ENCODE data around the gene TMEM26.

The TMEM26 gene

DNA sequence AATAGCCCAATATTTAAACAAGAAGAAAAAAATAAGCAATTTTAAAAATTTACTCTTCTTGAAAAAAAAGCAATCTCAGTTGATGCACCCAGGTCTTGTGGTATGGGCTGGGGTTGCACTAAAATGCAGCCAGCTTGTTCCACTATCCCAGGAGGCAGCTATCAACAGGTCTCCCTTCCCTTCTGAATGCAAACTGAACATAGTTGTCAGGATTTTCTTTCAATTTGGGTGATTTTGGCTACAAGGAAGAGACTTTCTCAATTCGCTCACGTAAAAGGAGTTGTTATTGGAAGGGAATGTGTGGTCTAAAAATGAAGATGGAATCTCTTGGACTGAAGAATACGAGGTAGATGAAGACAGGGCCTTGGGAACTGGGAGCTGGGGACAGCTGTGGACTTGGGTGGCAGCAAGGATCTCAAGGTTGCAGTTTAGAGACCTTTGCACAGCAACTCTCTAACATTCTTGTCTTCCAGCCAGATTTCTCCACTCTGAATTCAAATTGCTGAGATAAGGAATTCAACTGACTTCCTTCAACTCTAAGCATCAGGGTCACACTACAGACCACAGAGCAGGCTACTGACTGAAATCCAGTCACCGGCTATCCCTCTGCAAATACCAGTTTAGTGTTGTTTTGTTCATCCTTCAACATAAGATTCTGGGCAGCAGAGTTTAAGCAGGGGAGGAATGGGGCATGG, 3.1 kb upstream of the TMEM26 start:
- DNase-seq: no peak

GRCh38 chr10:61455656-61456055, 2.5 kb upstream of the TMEM26 start:
- no peak for DNase-seq

DNA sequence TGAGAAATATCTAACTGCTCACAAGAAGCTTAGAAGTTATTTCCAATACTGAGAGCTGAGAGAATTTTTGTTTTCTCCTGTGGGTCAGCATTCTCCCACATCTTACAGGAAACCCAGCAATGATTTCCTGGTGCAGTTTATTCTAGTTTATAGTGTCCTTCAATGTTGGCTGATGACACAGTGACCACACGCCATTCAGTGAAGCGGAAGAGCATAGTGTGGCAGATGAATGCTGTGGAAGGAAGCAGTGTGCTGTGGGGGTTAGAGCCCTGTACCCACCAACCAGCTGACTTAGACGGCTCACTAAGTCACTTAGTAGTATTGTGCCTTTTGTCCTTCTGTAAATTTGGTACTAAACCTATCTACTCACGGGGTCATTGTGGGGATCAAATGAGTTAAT, 1.4 kb upstream of the TMEM26 start:
- no peak for DNase-seq

DNA sequence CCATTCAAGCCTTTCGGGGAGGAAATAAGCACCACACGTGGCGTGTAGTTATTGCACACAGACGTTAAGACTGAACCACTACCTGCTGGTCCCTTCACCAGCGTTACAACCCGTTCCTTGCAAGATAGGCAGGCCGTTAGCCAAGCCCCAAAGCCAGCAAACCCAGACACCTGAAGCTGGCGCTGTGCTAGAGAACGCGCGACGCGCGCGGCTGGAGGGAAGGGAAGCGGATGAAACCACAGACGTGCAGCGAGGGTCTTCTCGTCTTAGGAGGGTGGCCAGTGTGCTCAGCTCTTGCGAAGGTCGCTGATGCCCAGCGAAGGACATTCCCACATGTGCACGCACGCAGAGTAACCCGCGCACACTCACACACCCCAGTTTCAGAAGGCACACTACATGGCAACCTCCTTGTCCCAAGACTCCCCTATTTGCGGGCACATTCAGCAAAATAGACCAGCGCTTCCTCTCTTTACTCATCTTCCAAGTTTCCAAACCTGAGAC, 980 bp downstream of the TMEM26 start:
- DNase-seq: no peak

DNA sequence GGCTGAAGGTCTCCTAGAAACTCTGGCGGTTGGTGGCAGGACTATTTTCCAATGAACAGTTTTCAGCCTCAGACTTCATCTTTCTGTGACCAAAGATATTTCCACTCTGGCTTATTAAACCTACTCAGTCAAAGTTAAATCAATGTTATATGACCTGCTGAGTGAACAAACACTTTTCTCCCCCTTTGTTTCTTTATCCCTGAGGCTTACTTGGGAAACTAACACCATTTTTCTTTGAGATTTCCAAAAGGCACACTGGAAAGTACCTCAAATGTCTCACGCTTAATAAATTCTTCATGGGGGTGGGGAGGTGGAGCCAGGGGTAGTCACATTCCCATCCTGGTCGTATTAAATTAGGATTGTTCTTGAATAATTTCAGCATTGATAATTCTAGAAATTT, 1.8 kb downstream of the TMEM26 start:
- no peak for DNase-seq

DNA sequence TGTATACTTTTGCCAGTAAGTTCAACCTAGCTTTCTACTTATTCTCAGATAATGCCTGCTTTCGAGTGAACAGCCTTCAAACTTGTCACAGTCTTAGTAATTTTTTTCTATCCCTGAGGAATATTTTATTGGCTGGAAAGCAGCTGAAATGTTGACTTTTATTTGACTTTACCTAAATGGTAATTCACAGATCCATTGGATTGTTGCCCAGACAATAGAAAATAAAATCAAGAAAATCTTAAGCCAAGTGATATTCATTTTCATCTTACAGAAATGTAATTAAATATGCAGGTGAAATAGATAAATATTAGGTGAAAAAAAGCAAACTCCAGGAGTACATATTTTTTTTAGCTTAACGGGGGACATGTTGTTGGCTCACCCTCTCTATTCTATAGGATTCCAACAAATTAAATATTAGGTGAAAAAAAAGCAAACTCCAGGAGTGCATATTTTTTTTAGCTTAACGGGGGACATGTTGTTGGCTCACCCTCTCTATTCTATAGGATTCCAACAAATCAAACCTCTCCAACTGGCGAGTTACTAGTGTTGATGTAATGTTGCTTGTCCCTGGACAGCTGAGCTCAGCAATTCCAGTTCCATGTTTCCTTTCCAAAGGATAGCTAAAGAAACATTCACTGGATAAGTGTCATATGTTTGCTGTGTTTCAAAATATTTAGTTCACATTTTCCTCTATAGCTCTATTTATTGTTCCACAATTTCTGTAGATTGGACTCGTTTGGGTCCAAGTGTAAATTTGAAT, 4.2 kb downstream of the TMEM26 start:
- no peak for DNase-seq

DNA sequence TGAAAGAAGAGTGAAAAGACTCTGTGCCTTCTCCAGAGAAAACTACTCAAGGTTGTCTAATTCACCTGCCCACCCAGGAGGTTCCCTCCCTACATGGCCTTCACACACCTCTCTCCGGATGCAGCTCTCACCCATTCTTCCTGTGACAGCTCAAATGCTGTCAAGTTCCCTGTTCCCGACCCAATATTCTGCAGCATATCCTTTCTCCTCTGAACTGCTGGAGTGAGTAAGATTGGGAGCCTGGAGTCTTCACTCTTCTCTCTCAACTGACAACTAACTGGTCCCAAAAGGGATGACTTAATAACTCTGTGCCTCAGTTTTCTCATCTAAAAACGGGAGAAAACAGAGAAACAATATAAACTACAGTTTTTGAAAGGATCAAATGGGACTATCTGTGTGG, 5.1 kb downstream of the TMEM26 start:
- DNase-seq: no peak

- DNase-seq: no peak
These were observed 14.0 kb downstream of the TMEM26 start for GRCh38 chr10:61439058-61439609.

- DNase-seq: no peak
These were observed 14.8 kb downstream of the TMEM26 start for GRCh38 chr10:61438141-61438988.

DNA sequence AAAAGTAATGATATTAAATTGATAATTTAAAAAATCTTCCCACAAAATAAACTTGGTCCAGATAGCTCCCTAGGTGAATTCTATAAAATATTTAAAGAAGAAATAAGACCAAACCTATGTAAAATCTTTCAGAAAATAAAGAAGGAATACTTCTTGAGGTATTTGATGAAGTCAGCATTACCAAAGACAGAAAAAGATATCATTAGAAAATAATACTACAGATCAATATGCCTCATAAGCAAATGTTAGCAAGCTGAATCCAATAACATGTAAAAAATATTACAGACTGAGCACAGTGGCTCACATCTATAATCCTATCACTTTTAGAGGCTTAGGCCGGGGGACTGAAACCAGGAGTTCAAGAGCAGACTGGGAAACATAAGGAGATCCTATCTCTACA, 30.0 kb downstream of the TMEM26 start:
- no peak for DNase-seq

DNA sequence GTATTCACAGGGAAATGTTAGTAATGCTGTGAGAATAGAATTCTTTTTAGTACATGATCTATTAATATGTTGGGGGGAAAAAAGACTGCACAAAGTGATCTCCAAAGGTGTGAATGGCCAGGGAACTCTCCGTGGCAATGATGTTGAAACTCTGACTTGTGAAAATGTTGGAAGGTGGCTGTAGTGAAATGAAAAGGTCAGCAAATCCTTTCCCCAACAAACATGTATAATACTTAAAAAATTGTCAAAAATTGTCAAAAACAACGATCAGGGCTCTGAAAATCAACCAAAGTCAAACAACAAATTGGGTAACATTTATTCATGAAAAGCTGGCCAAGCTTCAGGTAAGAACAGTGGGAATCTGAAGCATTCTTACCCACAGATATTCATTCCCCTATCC, 35.5 kb downstream of the TMEM26 start:
- DNase-seq: no peak

DNA sequence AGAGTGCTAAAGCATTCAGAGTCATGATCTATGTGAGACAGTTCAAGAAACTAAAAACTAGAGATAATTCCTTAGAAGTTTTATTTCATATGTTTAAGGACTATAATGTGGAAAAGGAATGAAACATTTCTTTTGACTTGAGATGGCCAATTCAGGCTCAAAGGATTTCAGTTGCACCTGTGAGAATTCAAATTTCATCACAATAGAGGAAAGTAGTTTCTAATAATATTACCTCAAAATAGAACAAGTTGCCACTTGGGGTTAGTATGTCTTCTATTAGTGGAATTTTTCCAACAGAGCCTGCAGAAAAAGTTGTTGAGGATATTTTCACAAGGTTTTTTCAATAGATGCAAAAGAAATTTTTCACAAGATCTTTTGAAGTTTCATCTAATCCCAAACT, 37.4 kb downstream of the TMEM26 start:
- DNase-seq: no peak

DNA sequence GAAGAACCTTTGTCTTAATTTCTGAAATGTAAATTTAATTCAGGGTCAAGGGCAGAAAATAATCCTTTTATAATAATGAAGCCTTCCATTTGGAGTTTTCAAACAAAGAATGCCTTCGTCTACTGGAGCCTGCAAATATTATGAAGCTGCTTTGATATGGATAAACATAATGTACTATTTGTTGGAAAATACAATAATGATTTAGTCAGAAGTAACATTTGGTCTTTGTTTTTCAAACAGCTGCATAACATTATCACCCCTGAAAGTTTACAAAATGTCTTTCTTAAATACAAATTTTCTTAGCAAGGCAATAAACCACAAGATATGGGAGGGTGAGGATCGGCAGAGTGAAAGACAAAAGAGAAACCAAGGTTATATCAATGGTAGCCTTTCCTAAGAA, 41.5 kb downstream of the TMEM26 start:
- no peak for DNase-seq

DNA sequence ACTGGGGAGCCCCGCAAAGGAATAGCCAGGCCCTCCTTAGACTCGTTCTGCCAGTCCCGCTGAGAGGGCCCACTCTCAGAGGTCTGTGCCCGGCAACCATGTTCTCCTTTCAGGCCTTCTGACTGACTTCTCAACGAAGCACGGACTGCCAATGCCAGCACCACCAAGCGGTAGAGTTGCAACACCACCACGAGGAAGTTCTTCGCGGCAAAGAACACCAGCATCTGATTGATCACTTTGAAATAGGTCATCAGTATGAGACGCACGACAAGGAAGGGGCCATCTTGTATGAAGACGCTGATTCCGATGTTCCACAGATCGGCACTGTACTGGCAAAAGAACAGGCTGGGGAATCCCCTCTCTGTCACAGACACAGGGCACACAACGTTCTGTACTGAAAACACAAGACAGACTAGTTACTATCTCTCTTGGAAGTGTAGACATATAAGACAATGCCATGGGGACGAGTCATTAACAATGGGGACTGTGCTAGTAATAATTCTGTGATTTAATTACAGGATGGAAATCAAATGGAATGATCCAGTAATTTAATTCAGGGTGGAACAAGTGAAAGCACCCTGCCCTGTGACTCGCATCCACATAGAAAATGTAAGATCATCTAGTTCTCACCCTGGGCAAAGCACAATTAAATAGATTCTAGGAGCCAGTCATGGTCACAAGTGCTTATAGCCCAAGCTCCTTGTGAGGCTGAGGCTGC, 42.7 kb downstream of the TMEM26 start:
- DNase-seq: no peak

GRCh38 chr10:61409157-61409556, 44.0 kb downstream of the TMEM26 start:
- DNase-seq: no peak

GRCh38 chr10:61408105-61408504, 45.1 kb downstream of the TMEM26 start:
- no peak for DNase-seq

- no peak for DNase-seq
These were observed 46.4 kb downstream of the TMEM26 start for GRCh38 chr10:61406736-61407135.

DNA sequence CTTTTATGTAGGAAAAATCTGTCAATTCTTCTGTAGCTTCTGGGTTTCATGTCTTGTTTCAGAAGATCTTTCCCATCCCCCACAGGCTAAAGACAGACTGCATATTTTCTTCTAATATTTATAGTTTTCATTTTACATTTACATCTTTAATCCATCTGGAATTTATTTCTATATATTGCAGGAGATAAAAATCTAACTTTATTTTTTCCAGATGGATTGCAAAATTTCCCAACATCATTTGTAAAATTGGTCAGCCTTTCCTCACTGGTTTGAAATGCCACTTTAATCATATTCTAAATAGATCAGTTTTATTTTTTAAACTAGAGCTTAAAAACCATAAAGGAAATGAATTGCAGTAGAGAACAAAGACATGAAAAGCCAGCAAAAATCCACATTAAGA, 46.9 kb downstream of the TMEM26 start:
- no peak for DNase-seq

DNA sequence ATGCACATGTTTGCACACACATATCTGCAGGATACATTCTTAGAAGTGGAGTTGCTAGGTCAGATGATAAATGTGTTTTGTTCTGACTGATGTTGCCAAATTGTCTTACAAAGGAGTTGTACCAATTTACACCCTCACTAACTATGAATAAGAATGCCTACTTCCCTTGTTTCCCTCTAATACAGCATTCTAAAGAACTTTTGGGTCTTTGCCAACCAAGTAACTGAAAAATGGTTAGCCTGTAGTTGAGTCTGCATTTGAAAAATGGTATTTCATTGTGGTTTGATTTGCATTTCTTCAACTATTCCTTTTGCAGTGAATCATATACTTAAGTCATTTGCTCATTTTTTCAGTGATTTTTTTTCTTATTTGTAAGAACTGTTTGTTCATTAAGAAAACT, 48.4 kb downstream of the TMEM26 start:
- DNase-seq: no peak

GRCh38 chr10:61400524-61400923, 52.7 kb downstream of the TMEM26 start:
- DNase-seq: no peak

GRCh38 chr10:61399406-61399805, 53.8 kb downstream of the TMEM26 start:
- DNase-seq: no peak

- no peak for DNase-seq
These were observed 54.6 kb downstream of the TMEM26 start for GRCh38 chr10:61398366-61399129.

Data from CD4-positive, alpha-beta T cell treated with Interferon alpha-2 for 1 hour (primary cell).